SK-N-SH (cell line): ENCODE results near the gene PHPT1. TPM values are rescaled to one million over a fixed set of nuclear protein-coding genes. Genes with fewer than 3 reads are reported as not detected.

Experiments
- CTCF ChIA-PET: fragments of 300-600, 350-600 bp; formaldehyde crosslinking; extraction: SDS; loops from one replicate; lab custom pipeline; 2021; lab: Yijun Ruan, JAX
- POLR2A ChIA-PET: fragments of 350-600 bp; sonication (Branson Sonifier 250); formaldehyde crosslinking; extraction: SDS; loops from one replicate; lab custom pipeline; 2020; ENCODE audit warnings: antibody characterized with exemption, inconsistent platforms; lab: Yijun Ruan, JAX
- DNase-seq: peaks from one replicate; pipeline ENCODE4 v3.0.0; 2012
- H2AFZ ChIP-seq: fragments of 200-600 bp; sonication (generic); 2 replicates; pipeline ENCODE4 v1.8.1; 2016; ENCODE audit warnings: antibody characterized with exemption, mild to moderate bottlenecking, low read depth
- H3F3A ChIP-seq: fragments of 200-600 bp; sonication (generic); replicated peaks from 2 replicates; pipeline ENCODE3; 2016; ENCODE audit warnings: antibody characterized with exemption, mild to moderate bottlenecking; ENCODE audit not compliant: insufficient read depth
- H3K27ac ChIP-seq, 2 experiments: fragments of 200-500 bp in 1 of 2; fragments of 200-600 bp in 1 of 2; sonication (Bioruptor generic) in 1 of 2; sonication (generic), shearing (Covaris generic) in 1 of 2; 2 replicates each; pipeline versions ENCODE4 v1.5.1 to v1.6.1; 2014 to 2016; ENCODE audit warnings: low read depth in 2 of 2, inconsistent platforms in 1 of 2, low read length in 1 of 2, mild to moderate bottlenecking in 1 of 2, mixed read lengths in 1 of 2
- H3K27me3 ChIP-seq: fragments of 200-600 bp; sonication (generic), shearing (Covaris generic); 2 replicates; pipeline ENCODE4 v1.6.1; 2016; ENCODE audit warnings: mixed run types; ENCODE audit not compliant: insufficient read depth
- H3K36me3 ChIP-seq, 2 experiments: fragments of 200-500 bp in 1 of 2; fragments of 200-600 bp in 1 of 2; sonication (Bioruptor generic) in 1 of 2; sonication (generic) in 1 of 2; replicated peaks in 1 of 2; 2 replicates each; pipeline versions ENCODE3 to v1.5.1; 2014 to 2016; ENCODE audit warnings: low read length in 1 of 2, mild to moderate bottlenecking in 1 of 2; ENCODE audit not compliant: insufficient read depth in 2 of 2, control insufficient read depth in 1 of 2
- H3K4me1 ChIP-seq, 2 experiments: fragments of 200-500 bp in 1 of 2; fragments of 200-600 bp in 1 of 2; sonication (Bioruptor generic) in 1 of 2; sonication (generic), shearing (Covaris generic) in 1 of 2; 2 replicates each; pipeline versions ENCODE4 v1.5.1 to v1.6.1; 2014 to 2016; ENCODE audit warnings: low read depth in 1 of 2, low read length in 1 of 2, mixed run types in 1 of 2; ENCODE audit not compliant: insufficient read depth in 2 of 2, control insufficient read depth in 1 of 2
- H3K4me2 ChIP-seq: fragments of 200-600 bp; sonication (generic), shearing (Covaris generic); 2 replicates; pipeline ENCODE4 v1.6.1; 2017; ENCODE audit warnings: mixed run types
- H3K4me3 ChIP-seq, 2 experiments: fragments of 200-500 bp in 1 of 2; fragments of 200-600 bp in 1 of 2; sonication (Bioruptor generic) in 1 of 2; sonication (generic), shearing (Covaris generic) in 1 of 2; 2 replicates each; pipeline versions ENCODE4 v1.5.1 to v1.8.1; 2014 to 2016; ENCODE audit warnings: low read depth in 2 of 2, inconsistent platforms in 1 of 2, low read length in 1 of 2, mild to moderate bottlenecking in 1 of 2, mixed read lengths in 1 of 2, moderate library complexity in 1 of 2
- H3K79me2 ChIP-seq: fragments of 200-600 bp; sonication (generic); 2 replicates; pipeline ENCODE4 v1.8.1; 2017; ENCODE audit warnings: mild to moderate bottlenecking; ENCODE audit not compliant: insufficient read depth
- H3K9ac ChIP-seq: fragments of 200-600 bp; sonication (generic); 2 replicates; pipeline ENCODE4 v1.6.1; 2017; ENCODE audit warnings: mixed run types
- H3K9me2 ChIP-seq: fragments of 200-600 bp; sonication (generic); 2 replicates; pipeline ENCODE4 v1.6.1; 2017; ENCODE audit warnings: mixed run types
- H3K9me3 ChIP-seq: fragments of 200-600 bp; sonication (generic); 2 replicates; pipeline ENCODE4 v1.6.1; 2017; ENCODE audit warnings: mixed run types, mild to moderate bottlenecking, moderate library complexity
- H4K20me1 ChIP-seq: fragments of 200-600 bp; sonication (generic); 2 replicates; pipeline ENCODE4 v1.6.1; 2017; ENCODE audit warnings: mild to moderate bottlenecking, mixed run types; ENCODE audit not compliant: insufficient read depth
- CHD2 ChIP-seq: fragments of 150-350 bp; IDR thresholded peaks from 2 replicates; pipeline ENCODE4 v1.6.1; 2018; ENCODE audit warnings: low read length; ENCODE audit not compliant: partially characterized antibody
- CTCF ChIP-seq: fragments of 200-600 bp; sonication (generic); IDR thresholded peaks from 2 replicates; pipeline ENCODE4 v1.6.1; 2017; ENCODE audit warnings: antibody characterized with exemption, mild to moderate bottlenecking, moderate library complexity
- ELF1 ChIP-seq: IDR thresholded peaks from 2 replicates; pipeline ENCODE4 v1.4.0; 2012
- FOSL2 ChIP-seq: IDR thresholded peaks from 2 replicates; pipeline ENCODE4 v1.4.0; 2012; ENCODE audit warnings: low read depth, mild to moderate bottlenecking, moderate library complexity, borderline replicate concordance
- IRF3 ChIP-seq: fragments of 150-350 bp; IDR thresholded peaks from 2 replicates; pipeline ENCODE4 v1.6.1; 2016; ENCODE audit warnings: mild to moderate bottlenecking, low read depth, low read length
- MAX ChIP-seq: IDR thresholded peaks from 2 replicates; pipeline ENCODE4 v1.4.0; 2012; ENCODE audit warnings: low read depth
- MXI1 ChIP-seq: IDR thresholded peaks from 2 replicates; pipeline ENCODE4 v1.6.1; 2012; ENCODE audit warnings: mild to moderate bottlenecking, low read depth, low read length, improper control_type of control experiment
- NRF1 ChIP-seq: IDR thresholded peaks from 2 replicates; pipeline ENCODE4 v1.6.1; 2012; ENCODE audit warnings: low read depth, mild to moderate bottlenecking, low read length
- RCOR1 ChIP-seq: fragments of 150-350 bp; IDR thresholded peaks from 2 replicates; pipeline ENCODE4 v1.6.1; 2017; ENCODE audit warnings: antibody characterized with exemption, low read length
- RFX5 ChIP-seq: IDR thresholded peaks from 2 replicates; pipeline ENCODE4 v1.6.1; 2012; ENCODE audit warnings: mild to moderate bottlenecking, improper control_type of control experiment, low read length
- SMC3 ChIP-seq: IDR thresholded peaks from 2 replicates; pipeline ENCODE4 v1.6.1; 2012; ENCODE audit warnings: low read depth, low read length, improper control_type of control experiment
- TCF12 ChIP-seq: IDR thresholded peaks from 2 replicates; pipeline ENCODE4 v1.4.0; 2012
- YY1 ChIP-seq: IDR thresholded peaks from 2 replicates; pipeline ENCODE4 v1.4.0; 2012; ENCODE audit warnings: low read depth, mild to moderate bottlenecking
- ZBTB33 ChIP-seq: IDR thresholded peaks from 2 replicates; pipeline ENCODE4 v1.4.0; 2012; ENCODE audit warnings: low read depth, borderline replicate concordance
- WGBS: methylation state at CpG from one replicate; pipeline ENCODE4 v1.1.6; 2017; ENCODE audit warnings: low lambda C conversion rate; 5-methylcytosine and 5-hydroxymethylcytosine counted together
- polyA plus RNA-seq, 3 experiments: library from polyadenylated mRNA; depleted of rRNA; stranded (reverse); fragments of >200 nt; gene quantifications; 2 replicates each; pipeline ENCODE4 v1.2.3, GENCODE V29; 2012

The PHPT1 gene
- polyA plus RNA-seq, 1 of the 3 experiments (the other 2 are of a cell fraction), result 517 TPM

GRCh38 chr9:136826703-136827582 lies 22.3 kb upstream of the PHPT1 start:
- TF ChIP-seq MXI1 (no peak), YY1 (no peak), NRF1 (no peak), RFX5 (no peak), CTCF (no peak), TCF12 (no peak), IRF3 (no peak), CHD2 (no peak), ELF1 (no peak), SMC3 (no peak), MAX (no peak), RCOR1 (no peak), FOSL2 (no peak), ZBTB33 (no peak)
- TF ChIP-seq, all 33 proteins: peak for 0
- H3K9me3 ChIP-seq, result no peaks in the 10 kb centered on the region
- H3K9me2 ChIP-seq, result no peaks in the 10 kb centered on the region
- peaks cover 6% of the 10 kb centered on the region; the same call in 1 of the 2 replicates for H4K20me1 ChIP-seq
- no peak overlapping the region for H3K4me2 ChIP-seq
- no peaks in the 10 kb centered on the region for H3K4me1 ChIP-seq
- H3K9ac ChIP-seq, result no peak overlapping the region
- CTCF ChIA-PET, result interaction anchor here (0.9 to 1.5 kb wide), 4 partner anchors 10 to 38 kb away, joined by 3 to 4 read pairs (median 4); partner anchors contain the start of gene AJM1
- no peaks in the 10 kb centered on the region for H3F3A ChIP-seq
- no peak for DNase-seq
- POLR2A ChIA-PET, result interaction anchor here (1.0 kb wide), 1 partner anchor 11 kb away, joined by 3 read pairs; no protein-coding TSS in a partner anchor
- peaks cover 7 to 77% of the 10 kb centered on the region in 2 experiments for H3K36me3 ChIP-seq
- H3K27ac ChIP-seq, result no peak overlapping the region; a peak in 1 of 4 replicates
- no peaks in the 10 kb centered on the region for H3K27me3 ChIP-seq
- no peaks in the 10 kb centered on the region for H3K79me2 ChIP-seq
- WGBS, result 100% methylated on average over 10 of the region's 24 CpGs
- H2AFZ ChIP-seq, result no peak overlapping the region
- no peak overlapping the region for H3K4me3 ChIP-seq
